Gastrocnemius medialis (tissue), 4 donors: ENCODE results near the gene MAPKAP1. TPM values are rescaled to one million over a fixed set of nuclear protein-coding genes. Genes with fewer than 3 reads are reported as not detected.

ENCODE experiments used
- ATAC-seq, 2 donors: fragments of 150-250 bp; one replicate each; pipeline ENCODE4 v1.9.1; 2016
- DNase-seq, 2 donors: peaks; one replicate each; pipeline ENCODE4 v3.0.0-alpha.2; 2019
- H3K27ac ChIP-seq, 4 donors: fragments of 200-600 bp; sonication (generic); 1 replicate in 1 of 4; 2 replicates in 3 of 4; pipeline ENCODE4 v1.5.1; 2016 to 2018; ENCODE audit warnings: mild to moderate bottlenecking in 2 of 4, moderate library complexity in 1 of 4
- H3K27me3 ChIP-seq, 3 donors: fragments of 200-600 bp; sonication (generic) in 2 of 3; 1 replicate in 1 of 3; 2 replicates in 2 of 3; pipeline versions ENCODE4 v1.5.1 to v1.6.0; 2016 to 2019; ENCODE audit warnings: mild to moderate bottlenecking in 1 of 3, moderate library complexity in 1 of 3
- H3K36me3 ChIP-seq, 2 donors: fragments of 200-600 bp; sonication (generic) in 1 of 2; one replicate each; pipeline ENCODE4 v1.5.1; 2017 to 2018
- H3K4me1 ChIP-seq, 2 donors: fragments of 200-600 bp; sonication (generic) in 1 of 2; one replicate each; pipeline ENCODE4 v1.5.1; 2016 to 2017; ENCODE audit warnings: mild to moderate bottlenecking in 2 of 2
- H3K4me3 ChIP-seq, 4 donors: fragments of 200-600 bp; sonication (generic) in 3 of 4; 1 replicate in 1 of 4; 2 replicates in 3 of 4; pipeline ENCODE4 v1.5.1; 2016 to 2019; ENCODE audit warnings: mild to moderate bottlenecking in 2 of 4
- H3K9me3 ChIP-seq, 3 donors: fragments of 200-600 bp; sonication (generic) in 2 of 3; 1 replicate in 1 of 3; 2 replicates in 2 of 3; pipeline ENCODE4 v1.5.1; 2016 to 2019
- POLR2A ChIP-seq, 2 donors: fragments of 450-650 bp; IDR thresholded peaks; one replicate each; pipeline ENCODE4 v1.6.1; 2017; ENCODE audit warnings: antibody characterized with exemption in 2 of 2, mild to moderate bottlenecking in 2 of 2, moderate library complexity in 2 of 2
- in situ Hi-C, 4 donors: fragments of 200-750 bp; cut with MboI; loops; one replicate each; pipeline versions ENCODE4 v1.15.0 to v1.8.0; 2017; ENCODE audit warnings: low sequenced_read_pairs in 4 of 4
- intact Hi-C: fragments of 100-400 bp; cut with DNase I; formaldehyde crosslinking; loops from one replicate; pipeline ENCODE4 v1.15.1; 2023; ENCODE audit warnings: low total_unique reads
- total RNA-seq, 4 donors: library from RNA; depleted of rRNA; stranded (reverse); fragments of >200 nt; gene quantifications; one replicate each; pipeline versions ENCODE4 v1.1.0 to v1.2.3, GENCODE V29; 2016
- TF ChIP-seq, protein P1 (sequence below), 5 experiments: fragments of 450-650 bp in 3 of 5; fragments of 200-600 bp in 2 of 5; sonication (generic) in 2 of 5; IDR thresholded peaks in 4 of 5; conservative IDR thresholded peaks in 1 of 5; 1 replicate in 4 of 5; 2 replicates in 1 of 5; pipeline ENCODE4 v1.5.1; 2016 to 2019; ENCODE audit warnings: antibody characterized with exemption in 5 of 5, mild to moderate bottlenecking in 3 of 5, moderate library complexity in 3 of 5

The MAPKAP1 gene
- total RNA-seq, 4 donors from 2014 or later: 58.2 to 123 (median 104) TPM

GRCh38 chr9:125544988-125545651, 161.9 kb downstream of the MAPKAP1 start:
- H3K27me3 ChIP-seq: no peaks in the 10 kb centered on the region
- in situ Hi-C loops (no loop called here), intact Hi-C loops (no loop called here)
- DNase-seq (no peak), ATAC-seq (no peak)
- peaks cover 12 to 17% of the 10 kb centered on the region in 2 donors for H3K4me1 ChIP-seq
- H3K27ac ChIP-seq: no peak overlapping the region
- no peak overlapping the region for H3K4me3 ChIP-seq
- H3K36me3 ChIP-seq: no peaks in the 10 kb centered on the region
- TF ChIP-seq, protein P1, sequence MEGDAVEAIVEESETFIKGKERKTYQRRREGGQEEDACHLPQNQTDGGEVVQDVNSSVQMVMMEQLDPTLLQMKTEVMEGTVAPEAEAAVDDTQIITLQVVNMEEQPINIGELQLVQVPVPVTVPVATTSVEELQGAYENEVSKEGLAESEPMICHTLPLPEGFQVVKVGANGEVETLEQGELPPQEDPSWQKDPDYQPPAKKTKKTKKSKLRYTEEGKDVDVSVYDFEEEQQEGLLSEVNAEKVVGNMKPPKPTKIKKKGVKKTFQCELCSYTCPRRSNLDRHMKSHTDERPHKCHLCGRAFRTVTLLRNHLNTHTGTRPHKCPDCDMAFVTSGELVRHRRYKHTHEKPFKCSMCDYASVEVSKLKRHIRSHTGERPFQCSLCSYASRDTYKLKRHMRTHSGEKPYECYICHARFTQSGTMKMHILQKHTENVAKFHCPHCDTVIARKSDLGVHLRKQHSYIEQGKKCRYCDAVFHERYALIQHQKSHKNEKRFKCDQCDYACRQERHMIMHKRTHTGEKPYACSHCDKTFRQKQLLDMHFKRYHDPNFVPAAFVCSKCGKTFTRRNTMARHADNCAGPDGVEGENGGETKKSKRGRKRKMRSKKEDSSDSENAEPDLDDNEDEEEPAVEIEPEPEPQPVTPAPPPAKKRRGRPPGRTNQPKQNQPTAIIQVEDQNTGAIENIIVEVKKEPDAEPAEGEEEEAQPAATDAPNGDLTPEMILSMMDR (IDR thresholded peaks at IDR 0.05 in 4 of 5, conservative IDR thresholded peaks at IDR 0.05 in 1 of 5): no peak
- no peak for TF ChIP-seq POLR2A (IDR thresholded peaks at IDR 0.05)
- no peaks in the 10 kb centered on the region for H3K9me3 ChIP-seq

- no peaks in the 10 kb centered on the region for H3K36me3 ChIP-seq
- no peak for TF ChIP-seq POLR2A (IDR thresholded peaks at IDR 0.05)
- TF ChIP-seq, protein P1 (IDR thresholded peaks at IDR 0.05 in 4 of 5, conservative IDR thresholded peaks at IDR 0.05 in 1 of 5): no peak
- intact Hi-C loops (no loop called here), in situ Hi-C loops (no loop called here)
- no peak overlapping the region for H3K27ac ChIP-seq
- no peaks in the 10 kb centered on the region for H3K27me3 ChIP-seq
- H3K4me1 ChIP-seq: peaks cover 6 to 10% of the 10 kb centered on the region in 2 donors
- no peak for DNase-seq
- H3K9me3 ChIP-seq: no peaks in the 10 kb centered on the region
- no peak for ATAC-seq
- no peak overlapping the region for H3K4me3 ChIP-seq
Measured at GRCh38 chr9:125544484-125544883, 162.5 kb downstream of the MAPKAP1 start.

GRCh38 chr9:125541840-125542243, 165.2 kb downstream of the MAPKAP1 start:
- DNase-seq (no peak), ATAC-seq (no peak)
- Histone ChIP-seq H3K4me1 (peaks cover 0 to 11% of the 10 kb centered on the region in 2 donors), H3K36me3 (no peaks in the 10 kb centered on the region), H3K9me3 (no peaks in the 10 kb centered on the region), H3K4me3 (no peak overlapping the region), H3K27me3 (no peaks in the 10 kb centered on the region), H3K27ac (no peak overlapping the region)
- no peak for TF ChIP-seq POLR2A (IDR thresholded peaks at IDR 0.05)
- TF ChIP-seq, protein P1 (IDR thresholded peaks at IDR 0.05 in 4 of 5, conservative IDR thresholded peaks at IDR 0.05 in 1 of 5): no peak
- intact Hi-C loops: no loop called here
- in situ Hi-C loops: no loop called here

GRCh38 chr9:125540497-125540896, 166.5 kb downstream of the MAPKAP1 start:
- TF ChIP-seq, protein P1 (IDR thresholded peaks at IDR 0.05 in 4 of 5, conservative IDR thresholded peaks at IDR 0.05 in 1 of 5): no peak
- TF ChIP-seq POLR2A (IDR thresholded peaks at IDR 0.05): no peak
- Histone ChIP-seq H3K9me3 (no peaks in the 10 kb centered on the region), H3K36me3 (no peaks in the 10 kb centered on the region), H3K4me1 (peaks cover 0 to 11% of the 10 kb centered on the region in 2 donors), H3K27ac (no peak overlapping the region), H3K27me3 (no peaks in the 10 kb centered on the region), H3K4me3 (no peak overlapping the region)
- in situ Hi-C loops: no loop called here
- DNase-seq: no peak
- ATAC-seq: no peak
- intact Hi-C loops: no loop called here

DNA sequence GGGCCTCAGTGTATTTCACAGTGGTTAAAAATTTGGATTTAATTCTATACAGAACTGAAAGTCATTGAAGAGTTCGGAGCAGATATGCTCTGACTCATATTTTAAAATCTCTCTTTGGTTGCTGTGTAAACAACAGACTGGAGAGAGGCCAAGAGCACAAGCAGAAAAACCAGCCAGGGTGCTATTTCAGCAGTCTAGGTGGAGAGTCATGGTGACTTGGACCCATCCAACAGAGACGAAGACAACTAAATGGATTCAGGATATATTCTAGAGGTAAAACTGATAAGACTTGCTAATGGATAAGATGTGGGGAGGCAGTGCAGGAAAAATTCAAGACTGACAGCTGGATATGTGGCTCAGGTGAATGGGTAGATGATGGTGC, 168.9 kb downstream of the MAPKAP1 start:
- peak in 1 of 2 donors; percentile 58 for ATAC-seq

More for the DNA sequence above, 168.9 kb downstream of the MAPKAP1 start:
- Histone ChIP-seq H3K27me3 (no peaks in the 10 kb centered on the region), H3K4me3 (no peak overlapping the region), H3K36me3 (no peaks in the 10 kb centered on the region), H3K9me3 (no peaks in the 10 kb centered on the region), H3K4me1 (peaks cover 0 to 5% of the 10 kb centered on the region in 2 donors), H3K27ac (no peak overlapping the region)
- DNase-seq: no peak
- in situ Hi-C loops (no loop called here), intact Hi-C loops (no loop called here)
- TF ChIP-seq, protein P1 (IDR thresholded peaks at IDR 0.05 in 4 of 5, conservative IDR thresholded peaks at IDR 0.05 in 1 of 5): no peak
